NCI-H1930 (cell line): ENCODE data around the gene PTH2R.
"Not testable (repeated sequence)": the region's sequence is repeated elsewhere in the genome, so short reads cannot be mapped to it uniquely, and the experiment has no call there.

Experiments used
- DNase-seq, 2 experiments: peaks; one replicate each; lab custom pipeline; 2025; lab: John Stamatoyannopoulos, UW

Gene PTH2R, protein sequence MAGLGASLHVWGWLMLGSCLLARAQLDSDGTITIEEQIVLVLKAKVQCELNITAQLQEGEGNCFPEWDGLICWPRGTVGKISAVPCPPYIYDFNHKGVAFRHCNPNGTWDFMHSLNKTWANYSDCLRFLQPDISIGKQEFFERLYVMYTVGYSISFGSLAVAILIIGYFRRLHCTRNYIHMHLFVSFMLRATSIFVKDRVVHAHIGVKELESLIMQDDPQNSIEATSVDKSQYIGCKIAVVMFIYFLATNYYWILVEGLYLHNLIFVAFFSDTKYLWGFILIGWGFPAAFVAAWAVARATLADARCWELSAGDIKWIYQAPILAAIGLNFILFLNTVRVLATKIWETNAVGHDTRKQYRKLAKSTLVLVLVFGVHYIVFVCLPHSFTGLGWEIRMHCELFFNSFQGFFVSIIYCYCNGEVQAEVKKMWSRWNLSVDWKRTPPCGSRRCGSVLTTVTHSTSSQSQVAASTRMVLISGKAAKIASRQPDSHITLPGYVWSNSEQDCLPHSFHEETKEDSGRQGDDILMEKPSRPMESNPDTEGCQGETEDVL

DNA sequence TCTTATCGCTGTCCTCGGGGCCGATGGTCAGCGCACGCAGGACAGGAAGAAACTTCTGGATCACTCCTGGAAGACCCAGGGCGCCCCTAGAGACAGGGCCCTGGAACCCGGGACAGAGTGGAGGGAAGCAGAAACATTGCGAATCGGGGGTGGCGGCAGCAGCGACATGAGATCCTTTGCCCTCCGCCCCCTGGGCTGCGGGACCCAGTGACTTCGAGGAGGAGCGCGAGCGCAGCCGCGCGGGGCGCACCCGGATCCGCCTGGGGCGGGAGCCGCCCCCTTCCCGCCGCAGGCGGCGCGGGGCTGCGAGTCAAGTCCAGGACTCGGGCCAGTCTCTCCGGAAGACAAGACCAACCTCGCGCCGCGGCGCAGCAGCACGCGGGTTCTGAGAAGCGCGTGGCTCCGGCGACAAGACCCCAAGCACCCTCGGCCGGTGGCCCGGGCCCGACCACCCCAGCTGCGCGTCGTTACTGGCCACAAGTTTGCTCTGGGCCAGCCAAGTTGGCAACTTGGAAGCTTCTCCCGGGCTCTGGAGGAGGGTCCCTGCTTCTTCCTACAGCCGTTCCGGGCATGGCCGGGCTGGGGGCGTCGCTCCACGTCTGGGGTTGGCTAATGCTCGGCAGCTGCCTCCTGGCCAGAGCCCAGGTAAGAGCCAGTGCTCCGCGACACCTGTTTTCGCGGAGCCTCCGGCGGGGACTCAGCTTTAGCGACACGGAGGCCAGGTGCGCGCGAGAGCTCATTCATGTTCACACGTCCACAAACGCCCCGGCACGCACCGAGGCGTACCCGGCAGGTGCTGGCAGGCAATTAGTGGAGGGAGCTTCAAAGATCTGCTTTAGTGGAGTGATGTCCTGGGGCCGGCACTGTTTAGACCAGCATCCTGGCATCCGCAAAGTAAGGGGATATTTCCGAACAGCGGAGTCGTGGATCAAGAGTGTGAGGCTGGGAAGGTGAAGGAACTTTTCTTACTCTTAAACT lies at the start of gene PTH2R:
TSS of gene PTH2R (plus strand) at position 319 of the 978 bp plus-strand sequence. CDS start at position 571, 252 bp downstream.
- DNase-seq, result peak; percentile 38 to 51

DNA sequence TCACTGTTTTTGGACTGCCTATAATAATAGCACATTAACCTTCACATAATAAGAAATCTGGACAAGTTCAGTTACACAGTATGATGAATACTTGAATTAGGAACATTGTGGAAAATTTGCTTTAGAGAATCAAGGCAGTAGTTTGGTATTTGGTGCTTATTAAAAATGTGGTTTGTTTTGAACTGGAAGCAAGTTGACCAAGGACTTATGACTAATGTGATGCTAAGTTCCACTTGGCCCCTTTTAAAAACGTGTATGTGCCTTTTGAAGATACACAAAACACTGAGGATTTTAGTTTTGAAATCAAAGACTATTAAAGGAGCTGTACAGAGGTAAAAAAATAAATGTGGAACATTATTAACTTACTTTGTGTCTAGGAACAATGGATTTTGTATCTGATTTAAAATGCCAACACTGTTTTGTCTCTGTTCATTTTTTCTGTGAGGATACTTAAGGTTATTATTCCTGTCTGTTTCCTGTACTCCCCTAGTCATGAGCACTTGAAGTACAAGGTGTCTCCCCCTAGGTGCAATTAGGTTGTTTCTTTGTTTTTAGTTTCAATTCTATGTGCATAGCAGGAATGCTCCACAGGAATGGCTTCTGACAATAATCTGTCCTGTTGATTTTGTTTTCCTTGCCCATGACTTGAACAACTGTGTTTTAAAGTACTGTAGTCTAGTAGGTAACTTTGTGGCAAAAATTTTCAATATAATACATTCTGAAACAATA lies 49.6 kb upstream of the PTH2R start:
- DNase-seq, result no peak

DNA sequence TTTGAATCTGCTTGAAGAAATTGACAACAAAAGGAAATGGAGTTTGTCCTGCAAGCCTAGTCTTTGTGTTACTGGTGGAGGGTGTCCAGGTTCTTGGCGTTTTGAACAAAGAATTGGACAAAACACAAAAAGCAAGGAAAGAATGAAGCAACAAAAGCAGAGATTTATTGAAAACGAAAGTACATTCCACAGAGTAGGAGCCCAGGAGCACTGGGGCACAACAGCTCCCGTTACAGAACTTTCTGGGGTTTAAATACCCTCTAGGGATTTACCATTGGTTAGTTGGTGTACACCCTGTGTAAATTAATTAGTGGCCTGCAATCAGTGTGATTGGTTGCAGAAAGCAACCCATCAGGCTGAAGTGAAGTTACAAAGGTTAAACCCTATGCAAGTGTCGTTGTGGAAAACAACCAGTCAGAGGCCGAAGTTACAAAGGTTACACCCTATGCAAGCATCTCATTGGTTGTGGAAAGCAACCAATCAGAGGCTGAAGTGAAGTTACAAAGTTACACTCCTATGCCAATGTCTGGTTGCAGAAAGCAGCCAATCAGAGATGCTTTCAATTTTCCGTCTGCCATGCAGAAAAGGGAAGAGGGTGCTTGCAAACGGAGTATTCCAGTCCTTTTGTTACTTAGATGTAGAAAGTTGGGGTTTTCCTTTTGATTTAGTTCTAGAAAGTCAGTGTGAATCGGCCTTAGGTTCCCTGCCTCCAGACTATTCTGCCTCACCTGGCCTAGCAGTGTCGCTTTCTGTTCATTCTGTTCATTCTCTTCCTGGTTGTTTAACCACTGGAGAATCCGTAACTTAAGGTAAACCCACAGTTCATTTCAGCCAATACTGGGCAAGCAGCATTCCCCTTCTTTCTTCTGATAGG lies 47.6 kb upstream of the PTH2R start:
- no peak for DNase-seq

DNA sequence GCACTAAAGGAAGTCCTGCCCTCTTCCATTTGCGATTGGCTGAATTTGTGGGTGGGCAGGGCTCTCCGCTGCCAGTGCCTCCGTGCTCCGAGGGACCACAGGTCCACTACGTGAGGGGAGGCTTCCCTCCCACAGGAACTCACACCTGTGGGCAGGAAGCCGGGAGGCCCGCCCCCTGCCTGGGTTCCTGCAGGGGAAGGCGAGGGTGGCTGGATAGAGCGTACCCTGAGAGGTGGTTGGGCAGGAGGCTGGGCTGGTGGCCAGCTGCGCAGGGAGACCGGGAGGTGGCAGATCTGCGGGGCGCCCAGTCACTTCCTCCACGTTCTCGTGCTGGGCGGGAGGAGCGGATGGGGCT lies 47.0 kb upstream of the PTH2R start:
- no peak for DNase-seq

DNA sequence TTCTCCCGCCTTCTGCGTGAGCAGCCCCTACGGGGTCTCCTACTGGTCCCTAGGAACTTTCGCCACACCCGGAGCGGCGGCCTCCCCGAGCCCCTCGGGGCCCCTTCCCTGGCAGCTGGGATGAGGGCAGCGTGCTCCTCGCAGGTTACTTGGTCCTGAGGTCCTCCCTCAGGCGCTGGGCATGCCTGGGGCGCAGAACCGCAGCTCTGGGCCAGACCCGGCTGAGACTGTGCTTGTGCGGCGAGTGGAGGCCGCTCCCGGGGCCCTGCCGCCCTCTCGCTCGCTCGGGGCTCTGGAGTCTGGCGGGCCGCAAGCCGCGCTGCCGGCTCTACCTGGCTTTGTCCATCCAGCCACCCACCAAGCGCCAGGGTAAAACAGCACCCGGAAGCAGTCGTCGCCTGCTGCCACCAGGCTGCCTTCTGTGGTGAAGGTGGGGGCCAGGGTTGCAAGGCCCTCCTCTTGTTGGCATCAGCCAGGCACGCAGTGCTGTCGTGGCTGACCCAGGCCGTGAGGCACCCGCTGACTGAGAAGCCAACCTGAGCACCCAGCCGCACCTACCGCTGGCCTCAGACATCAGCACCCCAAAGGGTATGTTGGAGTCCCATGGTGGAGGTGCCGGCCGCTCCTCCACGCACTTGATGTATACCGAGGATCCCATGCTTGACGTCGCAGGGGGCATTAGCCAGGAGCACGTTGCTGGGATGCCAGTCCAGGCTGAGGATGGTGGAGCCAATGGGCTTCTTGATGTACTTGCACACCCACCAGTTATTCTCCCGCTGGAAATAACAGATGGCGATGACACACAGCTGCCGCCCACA lies 46.1 kb upstream of the PTH2R start:
- DNase-seq, result no peak

DNA sequence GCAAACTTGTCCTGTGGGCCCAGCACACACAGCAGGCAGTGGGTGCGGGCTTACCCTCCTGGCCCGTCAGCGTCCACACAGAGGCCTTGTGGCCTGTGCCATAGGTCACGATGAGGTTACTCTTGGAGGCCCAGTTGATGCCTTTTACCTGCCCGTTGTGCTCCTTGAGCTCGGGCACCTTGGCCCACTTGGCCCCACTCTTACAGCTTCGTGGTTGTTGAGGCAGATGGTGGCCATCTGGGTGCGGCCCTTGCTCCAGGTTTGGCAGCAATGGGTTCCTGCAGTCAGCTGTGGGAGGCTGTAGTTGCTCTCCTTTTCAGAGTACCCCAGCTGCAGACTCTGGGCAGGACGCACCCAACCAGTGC lies 45.5 kb upstream of the PTH2R start:
- no peak for DNase-seq

DNA sequence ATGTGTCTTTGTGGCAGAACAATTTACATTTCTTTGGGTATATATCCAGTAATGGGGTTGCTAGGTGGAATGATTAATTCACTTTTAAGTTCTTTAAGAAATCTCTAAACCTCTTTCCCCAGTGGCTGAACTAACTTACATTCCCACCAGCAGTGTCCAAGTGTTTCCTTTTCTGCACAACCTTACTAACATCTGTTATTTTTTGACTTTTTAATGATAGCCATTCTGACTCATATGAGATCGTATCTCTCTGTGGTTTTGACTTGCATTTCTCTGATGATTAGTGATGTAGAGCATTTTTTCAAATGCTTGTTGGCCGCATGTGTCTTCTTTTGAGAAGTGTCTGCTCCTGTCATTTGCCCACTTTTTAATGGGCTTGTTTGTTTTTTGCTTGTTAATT lies 43.1 kb upstream of the PTH2R start:
- no peak for DNase-seq

DNA sequence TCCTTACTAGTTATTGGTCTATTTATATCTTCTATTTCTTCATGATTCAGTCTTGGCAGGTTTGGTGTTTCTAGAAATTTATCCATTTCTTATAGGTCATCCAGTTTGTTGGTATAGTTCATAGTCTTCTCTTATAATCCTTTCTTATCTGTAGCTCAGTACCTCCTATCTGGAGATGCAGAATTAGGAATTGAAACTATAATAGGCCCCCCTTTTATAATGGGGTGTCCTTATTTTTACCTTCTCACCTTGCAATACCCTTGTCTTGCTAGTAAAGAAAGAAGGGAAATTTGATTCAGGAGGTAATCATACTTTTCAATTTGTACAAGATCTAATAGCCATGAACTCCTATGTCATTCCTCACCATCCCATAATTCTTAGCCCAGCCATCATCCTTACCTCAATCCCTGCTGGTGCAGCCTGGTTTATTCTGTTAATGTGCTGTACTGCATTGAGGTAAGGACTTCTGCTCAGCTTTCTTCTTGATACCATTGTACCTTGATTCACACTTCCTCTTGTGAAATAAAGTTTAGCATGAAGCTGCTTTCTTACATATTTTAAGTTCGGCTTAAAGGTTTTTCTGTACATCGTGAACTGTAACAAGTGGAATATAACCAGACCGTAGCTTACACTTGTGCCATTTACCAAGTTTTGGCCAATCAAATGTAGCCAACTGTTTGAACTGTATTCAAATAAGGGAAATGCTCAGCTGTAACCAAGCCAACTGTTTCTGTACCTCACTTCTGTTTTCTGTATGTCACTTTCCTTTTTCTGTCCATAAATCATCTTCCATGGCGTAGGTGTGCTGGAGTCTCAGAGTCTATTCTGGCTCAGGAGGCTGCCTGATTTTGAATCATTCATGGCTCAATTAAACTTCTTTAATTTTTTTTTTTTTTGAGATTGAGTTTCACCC lies 40.1 kb upstream of the PTH2R start:
- DNase-seq, result no peak

DNA sequence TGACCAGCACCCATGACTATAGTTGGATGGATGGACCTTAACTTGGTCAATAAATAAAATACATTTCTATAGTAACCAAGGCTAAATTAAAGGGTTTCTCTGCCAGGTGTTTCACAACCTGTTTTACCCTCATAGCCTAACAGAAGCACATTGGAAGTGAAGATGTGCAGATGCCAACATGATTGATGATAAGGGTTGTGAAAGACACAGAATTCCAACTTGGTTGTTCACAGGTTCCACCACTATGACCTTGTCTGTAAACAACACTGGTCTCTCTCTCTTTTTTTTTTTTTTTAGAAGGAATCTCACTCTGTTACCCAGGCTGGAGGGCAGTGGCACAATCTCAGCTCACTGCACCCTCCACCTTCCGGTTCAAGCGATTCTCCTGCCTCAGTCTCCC lies 37.5 kb upstream of the PTH2R start:
- no peak for DNase-seq

DNA sequence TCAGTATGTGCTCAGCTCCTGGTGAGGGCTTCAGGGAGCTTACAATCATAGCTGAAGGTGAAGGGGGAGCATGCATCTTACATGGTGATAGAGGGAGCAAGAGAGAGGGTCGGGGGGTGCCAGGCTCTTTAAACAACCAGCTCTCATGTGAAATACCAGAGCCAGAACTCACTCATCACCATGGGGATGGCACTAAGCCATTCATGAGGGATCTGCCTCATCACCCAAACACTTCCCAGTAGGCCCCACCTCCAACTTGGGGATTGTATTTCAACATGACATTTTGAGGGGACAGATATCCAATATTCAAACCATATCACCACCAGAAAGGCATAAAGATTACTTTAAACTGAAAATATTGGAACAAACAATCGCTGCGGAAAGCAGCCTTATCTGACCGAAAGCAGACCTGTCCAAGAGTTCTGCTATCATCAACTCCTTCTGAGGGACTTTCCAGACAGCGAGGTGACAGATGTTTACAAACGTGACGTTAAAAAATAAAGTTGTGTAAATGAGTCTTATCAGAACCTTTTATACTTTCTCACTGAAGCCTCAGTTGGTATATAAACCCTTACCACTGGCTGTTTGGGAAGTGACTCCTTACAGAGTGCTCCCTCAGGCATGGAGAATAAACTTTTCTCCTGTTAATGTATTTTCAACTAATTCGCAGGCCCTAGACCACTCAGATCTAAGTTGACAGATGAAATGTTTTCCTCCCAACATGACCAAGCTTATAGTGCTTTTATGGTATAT lies 35.5 kb upstream of the PTH2R start:
- no peak for DNase-seq

DNA sequence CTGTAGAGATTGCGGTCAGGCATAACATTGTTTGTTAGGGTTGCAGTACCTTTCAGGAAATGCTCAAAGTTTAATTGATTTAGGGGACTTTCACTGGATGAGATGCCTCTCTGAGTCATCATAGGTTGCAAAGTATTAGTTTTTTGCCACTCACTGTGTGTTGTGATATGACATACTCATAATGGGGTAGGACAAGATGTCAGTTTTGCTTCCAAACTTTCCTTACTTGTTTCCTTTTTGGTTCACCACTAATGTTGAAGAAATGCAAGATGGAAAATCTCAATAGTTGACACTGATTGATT lies 35.0 kb upstream of the PTH2R start:
- DNase-seq, result no peak

DNA sequence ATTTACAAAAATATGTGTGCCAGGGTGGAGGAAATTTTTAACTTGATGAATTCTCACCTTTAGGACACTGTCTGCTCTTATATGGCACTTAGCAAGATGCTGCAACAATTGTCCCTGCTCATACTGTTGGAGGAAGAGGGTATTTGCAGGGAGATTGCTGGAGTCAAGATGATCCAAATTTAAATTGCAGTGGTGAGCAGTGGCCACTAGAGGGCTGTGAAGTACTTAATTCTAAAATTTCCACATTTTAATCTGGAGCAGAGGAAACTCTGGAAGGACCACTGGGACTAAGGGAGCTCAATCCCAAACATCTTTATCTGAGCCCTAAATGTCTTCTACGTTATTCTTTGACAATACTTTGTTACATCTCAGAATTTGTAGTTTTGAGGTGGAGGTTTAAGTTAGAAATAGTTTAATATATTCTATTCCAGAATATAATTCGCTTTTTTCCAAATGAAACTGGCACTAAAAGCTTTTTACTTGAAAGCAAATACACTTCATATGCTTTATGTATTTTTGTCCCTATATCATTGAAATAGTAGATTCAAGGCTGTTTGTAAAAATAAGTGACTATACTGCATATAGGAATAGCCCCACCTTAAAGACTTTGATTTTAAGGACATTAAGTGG lies 33.0 kb upstream of the PTH2R start:
- peak; percentile 33 to 56 for DNase-seq

DNA sequence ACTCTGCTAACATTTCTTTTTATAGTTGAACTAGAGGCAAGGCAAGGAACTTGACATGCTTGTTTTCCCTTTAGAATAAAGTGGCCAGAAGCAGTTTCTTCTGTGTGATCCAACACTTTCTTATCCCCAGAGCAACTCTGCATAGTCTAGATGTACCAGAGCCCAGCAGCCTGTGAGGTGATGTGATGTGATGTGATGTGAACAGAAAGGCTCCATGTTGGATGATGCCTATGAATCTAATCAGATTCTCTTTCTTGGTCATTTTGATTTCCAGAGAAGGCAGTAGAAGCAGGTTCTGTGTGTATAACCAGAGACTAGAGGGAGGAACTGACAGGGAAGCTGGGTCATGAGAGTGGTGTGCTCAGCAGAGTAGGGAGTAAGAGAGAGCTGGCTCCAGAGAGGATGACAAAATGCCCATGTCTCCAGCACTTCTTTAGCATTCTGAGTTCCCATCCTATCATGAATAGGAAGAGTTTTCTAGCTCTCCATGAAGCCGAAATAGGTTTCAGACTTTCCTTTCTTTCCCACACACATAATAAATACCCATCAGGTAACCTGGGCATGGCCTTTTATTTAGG lies 31.0 kb upstream of the PTH2R start:
- no peak for DNase-seq

DNA sequence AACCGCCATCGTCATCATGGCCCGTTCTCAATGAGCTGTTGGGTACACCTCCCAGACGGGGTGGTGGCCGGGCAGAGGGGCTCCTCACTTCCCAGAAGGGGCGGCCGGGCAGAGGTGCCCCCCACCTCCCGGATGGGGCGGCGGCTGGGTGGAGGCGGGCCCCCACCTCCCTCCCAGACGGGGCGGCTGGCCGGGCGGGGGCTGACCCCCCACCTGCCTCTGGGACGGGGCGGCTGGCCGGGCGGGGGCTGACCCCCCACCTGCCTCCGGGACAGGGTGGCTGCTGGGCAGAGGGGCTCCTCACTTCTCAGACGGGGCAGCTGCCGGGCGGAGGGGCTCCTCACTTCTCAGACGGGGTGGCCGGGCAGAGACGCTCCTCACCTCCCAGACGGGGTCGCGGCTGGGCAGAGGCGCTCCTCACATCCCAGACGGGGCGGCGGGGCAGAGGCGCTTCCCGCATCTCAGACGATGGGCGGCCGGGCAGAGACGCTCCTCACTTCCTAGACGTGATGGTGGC lies 29.2 kb upstream of the PTH2R start:
- not testable (repeated sequence) for DNase-seq

DNA sequence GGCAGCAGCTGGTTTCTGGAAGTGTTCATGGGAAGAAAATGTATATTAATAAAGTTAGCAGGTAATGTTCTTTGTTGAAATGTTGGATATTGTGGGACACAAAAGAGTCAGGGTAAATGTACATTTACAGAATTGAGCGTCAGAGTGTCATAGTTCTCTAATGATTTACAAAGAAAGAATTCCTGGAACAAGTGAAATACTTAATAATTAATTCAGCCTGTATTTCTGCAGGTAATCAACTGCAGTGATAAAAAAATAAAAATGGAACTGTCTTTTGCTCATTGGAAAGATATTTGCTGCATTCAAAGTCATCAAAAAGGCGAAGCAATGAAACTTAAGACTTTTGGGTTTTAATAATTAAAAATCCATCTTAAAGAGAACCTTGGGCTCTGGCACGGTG lies 27.4 kb upstream of the PTH2R start:
- DNase-seq, result no peak

DNA sequence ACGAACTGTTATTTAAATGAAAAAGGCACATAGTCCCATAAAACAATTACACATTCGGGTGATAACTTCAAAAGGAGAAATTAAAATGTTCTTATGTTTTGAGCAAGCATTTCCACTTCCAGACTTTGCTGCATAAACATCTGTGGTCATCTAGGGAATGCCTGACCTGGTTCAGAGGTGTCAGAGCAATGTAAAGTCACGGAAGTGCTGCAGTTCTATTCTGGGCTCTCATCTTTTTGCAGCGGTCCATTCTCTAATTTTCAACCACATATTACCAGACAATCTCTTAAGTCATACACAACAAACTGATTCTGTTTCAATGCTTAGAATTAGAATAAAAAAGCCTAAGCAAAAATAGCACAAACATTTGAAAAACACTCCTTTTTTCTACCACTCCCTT lies 22.0 kb upstream of the PTH2R start:
- no peak for DNase-seq

DNA sequence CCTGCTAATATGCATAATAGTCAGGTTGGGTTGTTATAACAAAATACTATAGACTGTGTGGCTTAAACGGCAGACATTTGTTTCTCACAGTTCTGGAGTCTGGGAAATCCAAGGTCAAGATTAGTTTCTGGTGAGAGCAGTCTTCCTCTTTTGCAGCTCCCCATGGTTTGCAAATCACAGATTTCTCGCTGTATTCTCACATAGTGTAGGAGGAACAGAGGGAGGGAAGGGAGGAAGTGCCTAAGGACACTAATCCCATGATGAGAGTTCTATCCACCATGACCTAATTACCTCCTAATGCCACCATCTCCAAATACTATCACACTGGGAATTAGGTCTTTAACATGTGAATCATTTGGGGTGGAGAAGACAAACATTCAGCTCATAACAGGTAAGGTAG lies 20.1 kb upstream of the PTH2R start:
- DNase-seq, result no peak

DNA sequence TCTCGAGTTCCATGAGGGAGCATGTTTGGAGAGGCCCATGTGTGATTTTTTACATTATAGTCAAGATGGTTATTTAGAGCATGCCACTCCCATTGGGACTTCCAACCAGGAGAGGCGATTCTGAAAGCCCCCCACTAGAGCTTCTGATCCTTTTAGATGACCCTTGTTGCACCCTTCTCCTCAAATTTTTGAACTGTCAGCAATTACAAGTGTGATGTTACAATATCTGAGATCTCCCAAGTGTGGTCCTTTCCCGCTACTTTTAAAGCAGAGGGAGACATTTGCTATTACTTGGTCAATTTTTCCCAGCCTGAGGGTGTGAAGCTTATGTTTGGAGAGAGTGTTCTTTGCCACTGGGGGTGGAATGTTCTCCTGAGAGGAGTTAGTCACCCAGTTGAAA lies 16.7 kb upstream of the PTH2R start:
- DNase-seq, result no peak
